Measurements from ENCODE around the gene TBR1.

TBR1 gene

DNA sequence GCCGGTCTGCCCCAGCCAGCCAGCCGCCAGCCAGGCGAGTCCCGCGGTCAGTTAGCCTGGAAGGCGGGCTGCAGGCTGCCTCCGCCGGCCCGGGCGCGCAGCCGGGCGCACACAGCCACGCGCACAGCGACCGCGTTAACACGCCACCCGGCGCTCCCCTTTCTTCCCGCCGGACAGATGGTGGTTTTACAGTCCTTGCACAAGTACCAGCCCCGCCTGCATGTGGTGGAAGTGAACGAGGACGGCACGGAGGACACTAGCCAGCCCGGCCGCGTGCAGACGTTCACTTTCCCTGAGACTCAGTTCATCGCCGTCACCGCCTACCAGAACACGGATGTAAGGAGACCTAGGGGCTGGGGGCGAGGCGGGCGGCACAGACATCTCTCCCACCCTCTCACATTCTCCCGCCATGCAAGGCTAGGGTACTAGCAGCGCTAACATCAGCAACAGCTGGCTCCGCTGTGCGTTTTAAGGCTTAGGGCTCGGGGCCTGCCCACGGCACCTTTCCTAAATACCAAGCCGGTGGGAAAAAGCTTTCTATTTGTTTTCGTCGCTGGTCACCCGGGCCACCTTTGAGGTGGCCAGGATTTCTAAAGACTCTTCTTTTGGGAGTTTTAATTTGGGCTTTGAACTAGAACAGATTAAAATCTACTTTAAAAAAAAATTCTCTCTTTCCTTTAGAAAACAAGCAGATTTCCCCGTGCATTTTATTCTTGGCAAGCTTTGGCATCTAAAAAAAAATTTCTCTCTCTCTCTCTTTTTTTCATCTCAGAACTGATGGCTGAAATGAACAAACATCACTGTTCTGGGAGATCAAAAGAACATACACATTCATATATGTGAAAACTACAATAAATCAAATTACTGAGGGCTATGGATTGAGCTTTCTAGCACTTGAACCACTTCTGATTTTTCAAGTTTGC is 2.9 kb downstream of the TBR1 start:
- Histone ChIP-seq H3K27me3 (peaks cover 100% of the 10 kb centered on the region), H3K9me3 (no peaks in the 10 kb centered on the region), H3K4me3 (ENCODE audit: low read depth in 1 of 2, low read length in 1 of 2) (no peak overlapping the region), H3K4me1 (ENCODE audit: control insufficient read depth in 1 of 2, insufficient read depth in 1 of 2, low read depth in 1 of 2, low read length in 1 of 2) (peaks cover 27 to 44% of the 10 kb centered on the region in 2 experiments), H3K27ac (no peak overlapping the region), H3K36me3 (no peaks in the 10 kb centered on the region)
- TF ChIP-seq, protein P1, sequence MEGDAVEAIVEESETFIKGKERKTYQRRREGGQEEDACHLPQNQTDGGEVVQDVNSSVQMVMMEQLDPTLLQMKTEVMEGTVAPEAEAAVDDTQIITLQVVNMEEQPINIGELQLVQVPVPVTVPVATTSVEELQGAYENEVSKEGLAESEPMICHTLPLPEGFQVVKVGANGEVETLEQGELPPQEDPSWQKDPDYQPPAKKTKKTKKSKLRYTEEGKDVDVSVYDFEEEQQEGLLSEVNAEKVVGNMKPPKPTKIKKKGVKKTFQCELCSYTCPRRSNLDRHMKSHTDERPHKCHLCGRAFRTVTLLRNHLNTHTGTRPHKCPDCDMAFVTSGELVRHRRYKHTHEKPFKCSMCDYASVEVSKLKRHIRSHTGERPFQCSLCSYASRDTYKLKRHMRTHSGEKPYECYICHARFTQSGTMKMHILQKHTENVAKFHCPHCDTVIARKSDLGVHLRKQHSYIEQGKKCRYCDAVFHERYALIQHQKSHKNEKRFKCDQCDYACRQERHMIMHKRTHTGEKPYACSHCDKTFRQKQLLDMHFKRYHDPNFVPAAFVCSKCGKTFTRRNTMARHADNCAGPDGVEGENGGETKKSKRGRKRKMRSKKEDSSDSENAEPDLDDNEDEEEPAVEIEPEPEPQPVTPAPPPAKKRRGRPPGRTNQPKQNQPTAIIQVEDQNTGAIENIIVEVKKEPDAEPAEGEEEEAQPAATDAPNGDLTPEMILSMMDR (IDR thresholded peaks at IDR 0.05), result no peak

DNA sequence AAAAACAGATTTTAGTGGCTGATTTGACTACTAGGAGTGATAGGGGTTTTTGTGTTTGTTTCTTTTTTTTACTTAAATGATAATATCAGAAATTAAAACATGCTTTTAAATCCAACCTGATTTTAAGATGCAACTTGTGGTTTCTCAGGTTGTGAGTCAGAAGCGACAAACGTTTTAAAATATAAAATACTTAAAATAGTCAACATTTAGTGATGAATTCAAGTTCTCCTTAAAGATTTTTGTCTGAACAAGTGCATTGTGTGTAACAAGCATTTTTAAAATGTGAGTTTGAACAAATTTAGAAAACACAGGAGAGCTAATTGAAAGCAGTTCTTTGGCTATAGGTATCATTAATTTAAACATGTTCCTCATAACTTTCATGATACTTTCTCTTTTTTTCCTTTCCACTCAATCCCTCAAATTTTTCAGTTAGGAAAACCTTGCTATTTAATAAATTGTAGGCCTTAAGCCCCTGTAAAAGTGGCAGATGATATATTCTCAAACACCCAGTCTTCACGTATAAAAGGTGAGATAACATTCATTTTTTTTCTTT is 3.6 kb downstream of the TBR1 start:
- Histone ChIP-seq H3K4me1 (ENCODE audit: control insufficient read depth in 1 of 2, insufficient read depth in 1 of 2, low read depth in 1 of 2, low read length in 1 of 2) (peaks cover 22 to 41% of the 10 kb centered on the region in 2 experiments), H3K9me3 (no peaks in the 10 kb centered on the region)

DNA sequence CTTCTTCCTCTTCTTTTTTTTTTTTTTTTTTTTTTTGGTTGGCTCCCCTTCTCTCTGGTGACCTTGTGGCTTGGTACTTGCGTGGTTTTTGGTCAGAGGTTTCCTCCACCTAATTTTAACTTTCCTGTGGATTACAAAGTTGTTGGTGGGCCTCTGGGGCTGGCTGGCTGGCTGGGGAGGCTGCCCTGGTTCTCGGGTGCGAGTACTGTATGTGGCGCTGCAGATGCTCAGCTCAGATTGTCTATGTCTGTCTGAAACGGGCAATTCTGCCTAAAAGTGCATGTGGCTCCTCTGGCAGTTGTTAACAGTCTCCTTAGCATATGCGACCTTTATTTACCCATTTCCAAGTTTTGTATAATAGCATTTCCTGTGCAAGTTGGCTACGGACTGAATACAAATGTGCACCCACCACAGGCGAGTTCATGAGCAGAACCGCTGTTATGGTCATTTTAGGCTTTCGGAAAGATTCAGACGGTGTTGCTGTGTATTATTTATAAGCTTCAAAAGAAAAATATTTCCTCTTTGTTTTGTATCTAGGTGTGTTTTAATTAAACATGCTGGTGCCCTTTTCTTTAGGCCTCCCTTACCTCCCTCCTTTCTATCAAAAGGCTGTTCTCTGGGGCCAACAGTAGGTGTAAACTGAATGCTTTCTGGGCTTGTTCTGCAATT is 4.4 kb downstream of the TBR1 start:
- H3K4me3 ChIP-seq (ENCODE audit: low read depth in 1 of 2, low read length in 1 of 2), result no peak overlapping the region
- H3K27ac ChIP-seq, result no peak overlapping the region
- peaks cover 100% of the 10 kb centered on the region for H3K27me3 ChIP-seq
- TF ChIP-seq, protein P1 (IDR thresholded peaks at IDR 0.05), result no peak
- H3K36me3 ChIP-seq, result no peaks in the 10 kb centered on the region
- peaks cover 15 to 32% of the 10 kb centered on the region in 2 experiments for H3K4me1 ChIP-seq (ENCODE audit: control insufficient read depth in 1 of 2, insufficient read depth in 1 of 2, low read depth in 1 of 2, low read length in 1 of 2)
- H3K9me3 ChIP-seq, result no peaks in the 10 kb centered on the region

More for the DNA sequence above, 3.6 kb downstream of the TBR1 start:
- Histone ChIP-seq H3K4me3 (ENCODE audit: low read depth in 1 of 2, low read length in 1 of 2) (no peak overlapping the region), H3K27me3 (peaks cover 100% of the 10 kb centered on the region), H3K27ac (no peak overlapping the region), H3K36me3 (no peaks in the 10 kb centered on the region)
- TF ChIP-seq, protein P1 (IDR thresholded peaks at IDR 0.05), result no peak

DNA sequence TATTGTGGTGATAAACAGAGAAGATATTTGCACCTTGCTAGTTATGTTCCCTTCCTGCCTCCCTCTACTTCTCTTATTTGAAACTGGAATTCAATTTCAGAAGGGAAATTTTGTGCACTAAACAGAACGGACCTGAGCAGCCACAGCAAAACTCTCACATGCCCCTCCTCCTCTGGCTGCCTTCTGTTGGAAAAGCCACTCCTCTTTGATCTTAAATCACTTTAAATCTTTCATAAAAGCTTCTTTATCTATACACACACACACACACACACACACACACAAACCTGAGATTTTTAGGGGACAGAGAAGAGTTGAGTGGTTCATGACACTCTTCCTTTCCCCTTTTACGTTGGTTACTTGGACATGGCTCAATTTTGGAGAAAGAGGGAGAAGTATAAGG is 5.6 kb downstream of the TBR1 start:
- Histone ChIP-seq H3K27ac (no peak overlapping the region), H3K9me3 (no peaks in the 10 kb centered on the region), H3K27me3 (peaks cover 100% of the 10 kb centered on the region), H3K4me1 (ENCODE audit: control insufficient read depth in 1 of 2, insufficient read depth in 1 of 2, low read depth in 1 of 2, low read length in 1 of 2) (peaks cover 15 to 27% of the 10 kb centered on the region in 2 experiments), H3K4me3 (ENCODE audit: low read depth in 1 of 2, low read length in 1 of 2) (no peak overlapping the region), H3K36me3 (no peaks in the 10 kb centered on the region)
- TF ChIP-seq, protein P1 (IDR thresholded peaks at IDR 0.05), result no peak

DNA sequence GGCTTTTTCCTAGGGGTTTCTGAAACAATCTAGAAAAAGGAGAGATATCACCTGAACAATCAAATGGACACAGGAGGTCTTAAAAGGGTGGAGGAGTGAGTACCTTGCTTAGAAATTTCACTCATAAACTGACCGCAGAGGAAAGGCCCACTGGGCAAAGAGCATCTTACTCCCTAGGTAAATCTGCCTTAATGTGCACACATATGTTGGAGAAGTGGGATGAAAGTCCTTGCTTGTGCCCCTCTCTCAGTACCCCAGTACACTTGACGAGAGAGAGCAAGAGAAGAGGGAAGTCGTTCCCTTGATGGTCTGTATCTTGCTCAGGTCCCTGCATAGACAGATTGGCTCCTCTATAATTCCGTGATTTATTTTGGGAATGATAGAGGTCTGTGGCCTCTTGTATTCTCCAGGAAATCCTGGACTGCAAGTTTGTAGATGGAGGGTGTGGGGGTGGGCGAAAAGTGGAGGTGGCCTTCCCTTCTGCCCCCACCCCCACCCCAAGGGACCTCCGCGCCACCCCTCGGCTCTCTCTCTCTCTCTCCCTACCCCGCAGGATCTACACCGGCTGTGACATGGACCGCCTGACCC is 6.8 kb downstream of the TBR1 start:
- no peaks in the 10 kb centered on the region for H3K9me3 ChIP-seq
- H3K4me3 ChIP-seq (ENCODE audit: low read depth in 1 of 2, low read length in 1 of 2), result no peak overlapping the region
- H3K27me3 ChIP-seq, result peaks cover 100% of the 10 kb centered on the region
- H3K36me3 ChIP-seq, result no peaks in the 10 kb centered on the region
- no peak overlapping the region for H3K27ac ChIP-seq
- TF ChIP-seq, protein P1 (IDR thresholded peaks at IDR 0.05), result no peak
- H3K4me1 ChIP-seq (ENCODE audit: control insufficient read depth in 1 of 2, insufficient read depth in 1 of 2, low read depth in 1 of 2, low read length in 1 of 2), result peaks cover 4 to 27% of the 10 kb centered on the region in 2 experiments
